ENCODE measurements around the gene ARHGAP10.

GRCh38 chr4:147854154-147854553, 122.3 kb downstream of the ARHGAP10 start:
- TF ChIP-seq EZH2 (IDR thresholded peaks at IDR 0.05; ENCODE audit: insufficient read depth, low read length) = no peak
- no peak for TF ChIP-seq CTCF (IDR thresholded peaks at IDR 0.05; ENCODE audit: insufficient read depth, low read depth, low read length)

Data from astrocyte (in vitro differentiated cells and primary cell).